Stimulated activated CD8-positive, alpha-beta memory T cell treated with anti-CD3 and anti-CD28 coated beads, Interleukin-4, amount 100 ng/mL, for 1 hour (primary cell): Measurements from ENCODE around the gene WNK1.

Experiments
- DNase-seq, 2 donors: peaks; one replicate each; pipeline ENCODE4 v3.0.0-alpha.2; 2020; ENCODE audit warnings: low read depth in 2 of 2, low spot score in 1 of 2

The WNK1 gene

DNA sequence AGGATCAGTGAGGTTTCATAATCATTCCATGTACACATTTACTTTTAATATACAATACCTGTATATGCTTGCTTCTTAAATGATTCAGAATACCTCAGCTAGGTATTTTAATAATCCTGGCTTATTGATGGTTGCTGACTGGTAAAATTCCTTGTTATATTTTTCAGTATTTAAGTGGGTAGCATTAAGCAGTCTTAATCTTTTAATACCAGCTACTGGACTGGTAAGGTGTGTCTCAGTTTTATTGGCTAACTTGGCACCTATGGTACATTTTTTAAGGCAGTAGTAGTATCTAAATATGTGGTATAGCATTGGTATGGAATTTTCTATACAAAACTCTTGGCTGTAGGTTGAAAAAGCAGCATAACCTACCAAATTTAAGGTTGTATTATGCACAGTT lies 100.5 kb downstream of the WNK1 start:
- DNase-seq = no peak

- DNase-seq = no peak
These were observed 105.2 kb downstream of the WNK1 start for GRCh38 chr12:857611-858010.

DNA sequence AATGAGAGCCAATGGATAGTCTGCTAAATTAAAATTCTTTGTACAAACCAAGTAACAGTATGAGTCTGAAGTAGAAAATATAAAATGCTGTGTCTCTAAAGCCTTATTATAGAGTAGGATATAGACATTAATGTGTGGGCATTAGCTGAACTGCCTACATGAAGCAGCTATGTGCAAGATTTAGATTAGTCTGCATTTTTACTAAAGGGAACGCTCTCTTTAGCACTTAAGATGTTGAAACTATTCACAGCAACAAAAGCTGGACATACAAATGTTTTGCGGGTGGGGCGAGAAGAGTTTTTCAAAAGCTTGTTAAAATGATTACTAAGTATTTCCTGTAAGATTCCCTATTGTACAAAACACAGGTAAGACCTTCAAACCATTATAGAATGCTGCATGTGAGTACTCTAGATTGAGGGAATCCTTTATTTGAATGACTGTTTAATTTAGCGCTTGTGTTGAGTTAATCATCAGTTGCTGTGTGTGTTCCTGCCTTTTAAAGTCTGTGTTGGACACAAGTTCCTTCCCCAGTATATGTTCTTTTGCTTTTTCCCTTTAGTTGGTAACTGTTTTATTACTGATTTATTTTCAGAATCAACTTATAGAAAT lies 110.0 kb downstream of the WNK1 start:
- no peak for DNase-seq

DNA sequence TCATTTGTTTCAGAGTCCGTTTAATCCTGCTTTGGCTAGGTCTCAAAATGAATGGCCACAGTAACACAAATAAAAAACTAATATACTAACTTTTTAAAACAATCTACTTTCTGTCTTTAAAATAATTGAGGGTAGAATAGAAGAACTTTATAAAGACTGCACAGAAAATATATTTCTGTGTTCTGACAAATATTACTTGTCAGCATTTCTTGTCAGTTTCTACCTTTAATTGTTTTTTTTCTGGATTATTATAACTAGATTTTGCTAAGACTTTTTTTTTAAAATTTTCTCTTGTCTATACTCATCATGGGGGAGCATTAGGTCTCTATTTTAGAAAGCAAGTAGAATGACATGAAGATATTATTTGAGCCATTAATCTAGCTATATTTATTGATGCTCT lies 110.9 kb downstream of the WNK1 start:
- no peak for DNase-seq

GRCh38 chr12:865614-866013 lies 113.2 kb downstream of the WNK1 start:
- no peak for DNase-seq

DNA sequence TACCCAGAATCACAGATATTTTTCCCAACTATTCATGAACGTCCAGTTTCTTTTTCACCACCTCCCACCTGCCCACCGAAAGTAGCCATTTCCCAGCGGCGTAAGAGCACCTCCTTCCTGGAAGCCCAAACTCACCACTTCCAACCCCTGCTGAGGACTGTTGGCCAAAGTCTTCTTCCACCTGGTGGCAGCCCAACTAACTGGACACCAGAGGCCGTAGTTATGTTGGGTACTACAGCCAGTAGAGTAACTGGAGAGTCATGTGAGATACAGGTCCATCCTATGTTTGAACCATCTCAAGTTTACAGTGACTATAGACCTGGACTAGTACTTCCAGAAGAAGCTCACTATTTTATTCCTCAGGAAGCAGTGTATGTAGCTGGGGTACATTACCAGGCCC lies 115.5 kb downstream of the WNK1 start:
- DNase-seq = no peak

DNA sequence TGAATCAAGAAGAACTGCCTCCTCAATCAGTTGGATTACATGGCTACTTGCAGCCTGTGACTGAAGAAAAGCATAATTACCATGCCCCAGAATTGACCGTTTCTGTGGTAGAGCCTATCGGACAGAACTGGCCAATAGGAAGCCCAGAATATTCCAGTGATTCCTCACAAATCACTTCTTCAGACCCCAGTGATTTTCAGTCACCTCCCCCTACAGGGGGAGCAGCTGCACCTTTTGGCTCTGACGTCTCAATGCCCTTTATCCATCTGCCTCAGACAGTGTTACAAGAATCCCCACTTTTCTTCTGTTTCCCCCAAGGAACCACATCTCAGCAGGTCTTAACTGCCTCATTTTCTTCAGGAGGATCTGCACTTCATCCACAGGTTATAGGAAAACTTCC lies 116.3 kb downstream of the WNK1 start:
- no peak for DNase-seq

DNA sequence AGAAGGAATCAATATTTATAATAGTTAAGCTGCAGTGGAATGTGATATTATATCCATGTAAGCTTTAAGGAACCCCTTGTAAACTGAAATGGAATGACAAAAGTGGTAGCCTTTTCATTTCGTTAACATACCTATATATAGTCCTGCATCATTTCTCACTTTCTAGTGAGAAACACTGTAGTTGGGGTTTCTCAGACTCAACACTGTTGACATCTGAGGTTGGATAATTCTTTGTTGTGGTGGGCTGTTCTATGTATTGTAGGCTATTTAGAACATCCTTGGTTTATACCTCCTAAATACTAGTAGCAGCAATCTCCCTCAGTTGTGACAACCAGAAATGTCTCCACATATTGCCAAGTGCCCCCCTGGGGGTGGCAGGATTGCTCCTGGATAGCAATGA lies 118.0 kb downstream of the WNK1 start:
- no peak for DNase-seq

DNA sequence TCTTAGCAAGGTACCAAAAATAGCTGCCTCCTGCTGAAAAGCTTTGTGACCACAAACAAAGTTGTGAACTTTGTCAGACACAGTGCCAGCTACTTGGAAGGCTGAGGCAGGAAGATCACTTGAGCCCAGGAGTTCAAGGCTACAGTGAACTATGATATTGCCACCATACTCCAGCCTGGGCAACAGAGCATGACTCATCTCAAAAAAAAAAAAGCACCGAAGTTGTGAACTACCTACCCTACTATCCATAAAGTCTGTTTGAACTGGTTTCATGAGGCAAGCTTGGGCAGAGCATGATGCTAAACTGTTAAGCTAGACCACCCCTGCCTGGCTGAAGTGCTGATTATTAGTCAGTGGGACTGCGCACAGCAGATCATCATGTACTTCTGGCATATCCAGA lies 121.6 kb downstream of the WNK1 start:
- DNase-seq = no peak

DNA sequence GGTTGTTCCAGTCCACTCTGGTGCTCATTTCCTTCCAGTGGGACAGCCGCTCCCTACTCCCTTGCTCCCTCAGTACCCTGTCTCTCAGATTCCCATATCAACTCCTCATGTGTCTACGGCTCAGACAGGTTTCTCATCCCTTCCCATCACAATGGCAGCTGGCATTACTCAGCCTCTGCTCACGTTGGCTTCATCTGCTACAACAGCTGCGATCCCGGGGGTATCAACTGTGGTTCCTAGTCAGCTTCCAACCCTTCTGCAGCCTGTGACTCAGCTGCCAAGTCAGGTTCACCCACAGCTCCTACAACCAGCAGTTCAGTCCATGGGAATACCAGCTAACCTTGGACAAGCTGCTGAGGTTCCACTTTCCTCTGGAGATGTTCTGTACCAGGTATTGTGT lies 127.3 kb downstream of the WNK1 start:
- DNase-seq = no peak

DNA sequence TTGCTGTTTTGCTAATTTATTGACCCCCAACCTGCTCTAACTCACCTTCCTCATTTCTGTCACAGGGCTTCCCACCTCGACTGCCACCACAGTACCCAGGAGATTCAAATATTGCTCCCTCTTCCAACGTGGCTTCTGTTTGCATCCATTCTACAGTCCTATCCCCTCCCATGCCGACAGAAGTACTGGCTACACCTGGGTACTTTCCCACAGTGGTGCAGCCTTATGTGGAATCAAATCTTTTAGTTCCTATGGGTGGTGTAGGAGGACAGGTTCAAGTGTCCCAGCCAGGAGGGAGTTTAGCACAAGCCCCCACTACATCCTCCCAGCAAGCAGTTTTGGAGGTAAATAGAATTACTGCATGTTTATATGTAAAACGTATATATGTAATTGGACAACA lies 128.3 kb downstream of the WNK1 start:
- no peak for DNase-seq

DNA sequence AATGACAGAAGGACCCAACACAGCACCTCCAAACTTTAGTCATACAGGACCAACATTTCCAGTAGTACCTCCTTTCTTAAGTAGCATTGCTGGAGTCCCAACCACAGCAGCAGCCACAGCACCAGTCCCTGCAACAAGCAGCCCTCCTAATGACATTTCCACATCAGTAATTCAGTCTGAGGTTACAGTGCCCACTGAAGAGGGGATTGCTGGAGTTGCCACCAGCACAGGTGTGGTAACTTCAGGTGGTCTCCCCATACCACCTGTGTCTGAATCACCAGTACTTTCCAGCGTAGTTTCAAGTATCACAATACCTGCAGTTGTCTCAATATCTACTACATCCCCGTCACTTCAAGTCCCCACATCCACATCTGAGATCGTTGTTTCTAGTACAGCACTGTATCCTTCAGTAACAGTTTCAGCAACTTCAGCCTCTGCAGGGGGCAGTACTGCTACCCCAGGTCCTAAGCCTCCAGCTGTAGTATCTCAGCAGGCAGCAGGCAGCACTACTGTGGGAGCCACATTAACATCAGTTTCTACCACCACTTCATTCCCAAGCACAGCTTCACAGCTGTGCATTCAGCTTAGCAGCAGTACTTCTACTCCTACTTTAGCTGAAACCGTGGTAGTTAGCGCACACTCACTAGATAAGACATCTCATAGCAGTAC lies 132.5 kb downstream of the WNK1 start:
- no peak for DNase-seq

GRCh38 chr12:885701-886100 lies 133.3 kb downstream of the WNK1 start:
- DNase-seq = no peak

DNA sequence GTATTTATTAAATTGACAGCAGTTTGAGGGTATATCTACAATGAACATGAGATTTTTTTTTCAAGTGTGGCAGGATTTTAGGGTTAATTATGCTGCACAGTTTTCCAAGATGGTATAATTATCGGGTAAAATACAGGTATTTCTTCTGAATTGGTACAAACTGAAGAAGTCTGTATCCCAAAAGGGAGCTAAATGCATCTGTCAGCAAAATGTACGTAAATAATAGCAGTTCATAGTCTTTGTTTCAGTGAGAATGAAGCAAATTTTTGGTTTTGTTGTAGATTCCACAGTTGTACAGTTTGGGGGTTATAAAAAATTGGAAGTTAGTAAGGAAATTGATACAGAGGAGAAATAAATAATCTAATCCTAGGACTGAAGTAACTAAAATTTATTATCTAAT lies 133.8 kb downstream of the WNK1 start:
- no peak for DNase-seq

GRCh38 chr12:894226-894625 lies 141.8 kb downstream of the WNK1 start:
- DNase-seq = no peak

GRCh38 chr12:896031-896430 lies 143.7 kb downstream of the WNK1 start:
- DNase-seq = no peak

DNA sequence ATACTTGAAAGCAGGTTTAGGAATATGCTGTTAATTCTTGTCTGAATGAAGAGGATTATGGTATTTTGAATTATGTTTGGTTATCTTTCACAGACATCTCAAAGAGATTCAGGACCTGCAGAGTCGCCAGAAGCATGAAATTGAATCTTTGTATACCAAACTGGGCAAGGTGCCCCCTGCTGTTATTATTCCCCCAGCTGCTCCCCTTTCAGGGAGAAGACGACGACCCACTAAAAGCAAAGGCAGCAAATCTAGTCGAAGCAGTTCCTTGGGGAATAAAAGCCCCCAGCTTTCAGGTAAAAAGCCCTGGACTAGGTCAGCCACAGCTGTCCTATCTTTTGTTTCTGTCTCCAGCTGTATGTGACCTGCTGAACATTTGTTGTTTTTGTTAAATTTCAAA lies 145.0 kb downstream of the WNK1 start:
- no peak for DNase-seq

GRCh38 chr12:902581-902980 lies 150.2 kb downstream of the WNK1 start:
- DNase-seq = no peak

GRCh38 chr12:903055-903454 lies 150.7 kb downstream of the WNK1 start:
- no peak for DNase-seq

GRCh38 chr12:904010-904414 lies 151.6 kb downstream of the WNK1 start:
- DNase-seq = no peak

- DNase-seq = no peak
These were observed 153.1 kb downstream of the WNK1 start for GRCh38 chr12:905261-906031.

DNA sequence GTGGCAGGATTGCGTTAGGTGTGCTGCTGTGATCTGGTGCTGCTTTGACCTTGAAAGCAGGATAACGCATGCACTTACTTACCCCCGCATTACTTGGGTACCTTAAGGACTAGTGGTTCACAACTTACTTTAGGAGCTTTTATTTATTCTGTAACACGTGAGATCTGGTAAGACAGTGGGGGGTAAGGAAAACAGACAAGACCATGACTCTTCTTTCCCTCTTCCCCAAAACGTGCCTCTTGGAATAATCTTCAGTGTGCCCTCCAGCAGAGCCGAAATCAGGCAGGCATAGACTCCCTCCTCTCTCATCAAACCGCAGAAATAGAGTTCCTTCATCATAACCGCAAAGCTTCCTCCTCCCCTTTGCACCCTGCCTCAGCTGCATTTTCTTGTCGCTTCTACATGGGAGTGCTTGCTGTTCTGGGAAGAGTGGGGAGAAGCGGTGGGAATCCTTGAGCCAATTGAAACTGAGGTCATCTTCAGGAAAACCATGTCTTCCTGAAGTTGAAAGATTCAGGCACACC lies 153.7 kb downstream of the WNK1 start:
- no peak for DNase-seq
